NCI-H510A treated with DMSO at 0.1 percent for 48 hours (cell line): ENCODE data around the gene FKTN.
A peak's percentile ranks its signal among the peaks of the same experiment; 100 is the strongest.

Source experiments
- DNase-seq: peaks from one replicate; lab custom pipeline; 2025; lab: John Stamatoyannopoulos, UW

FKTN gene

GRCh38 chr9:105632807-105633206 is 74.9 kb downstream of the FKTN start:
- no peak for DNase-seq

- DNase-seq: no peak
These were observed 75.5 kb downstream of the FKTN start for GRCh38 chr9:105633411-105633810.

- DNase-seq: no peak
These were observed 78.4 kb downstream of the FKTN start for GRCh38 chr9:105636331-105636730.

- DNase-seq: no peak
These were observed 80.0 kb downstream of the FKTN start for GRCh38 chr9:105637787-105638395.

- no peak for DNase-seq
These were observed 82.0 kb downstream of the FKTN start for GRCh38 chr9:105639936-105640335.

GRCh38 chr9:105643795-105644194 is 85.9 kb downstream of the FKTN start:
- DNase-seq: no peak

GRCh38 chr9:105646879-105647594 is 89.1 kb downstream of the FKTN start:
- DNase-seq: no peak

GRCh38 chr9:105647595-105648349 is 89.8 kb downstream of the FKTN start:
- DNase-seq: no peak

GRCh38 chr9:105651806-105652205 is 93.9 kb downstream of the FKTN start:
- no peak for DNase-seq

GRCh38 chr9:105656131-105656921 is 98.4 kb downstream of the FKTN start:
- DNase-seq: peak; percentile 34

GRCh38 chr9:105658351-105658750 is 100.4 kb downstream of the FKTN start:
- DNase-seq: no peak

- no peak for DNase-seq
These were observed 103.1 kb downstream of the FKTN start for GRCh38 chr9:105661011-105661410.

- DNase-seq: no peak
These were observed 104.5 kb downstream of the FKTN start, which contains the start of gene TAL2 for GRCh38 chr9:105662184-105663104. Gene TAL2 (plus strand): TSS chr9:105662457. CDS start chr9:105662497, 40 bp downstream.

GRCh38 chr9:105663914-105664313 is 106.0 kb downstream of the FKTN start:
- no peak for DNase-seq

GRCh38 chr9:105667867-105668266 is 109.9 kb downstream of the FKTN start:
- no peak for DNase-seq

- no peak for DNase-seq
These were observed 112.4 kb downstream of the FKTN start for GRCh38 chr9:105670315-105670714.

- no peak for DNase-seq
These were observed 112.8 kb downstream of the FKTN start for GRCh38 chr9:105670775-105671174.

GRCh38 chr9:105672711-105673234 is 114.8 kb downstream of the FKTN start:
- DNase-seq: no peak

GRCh38 chr9:105673850-105674387 is 116.0 kb downstream of the FKTN start:
- DNase-seq: no peak

- no peak for DNase-seq
These were observed 118.5 kb downstream of the FKTN start for GRCh38 chr9:105676351-105676923.
